HG02798 (cell line): ENCODE measurements around the gene CKS2.
A peak's percentile ranks its signal among the peaks of the same experiment; 100 is the strongest.
"Not testable (repeated sequence)": the region's sequence is repeated elsewhere in the genome, so short reads cannot be mapped to it uniquely, and the experiment has no call there.

Experiments used
- ATAC-seq: cut with Tn5 transposase; IDR thresholded peaks from one replicate; pipeline ENCODE4 v1.9.1; 2021; ENCODE audit warnings: mild to moderate bottlenecking; ENCODE audit not compliant: unreplicated experiment, poor library complexity

The CKS2 gene

DNA sequence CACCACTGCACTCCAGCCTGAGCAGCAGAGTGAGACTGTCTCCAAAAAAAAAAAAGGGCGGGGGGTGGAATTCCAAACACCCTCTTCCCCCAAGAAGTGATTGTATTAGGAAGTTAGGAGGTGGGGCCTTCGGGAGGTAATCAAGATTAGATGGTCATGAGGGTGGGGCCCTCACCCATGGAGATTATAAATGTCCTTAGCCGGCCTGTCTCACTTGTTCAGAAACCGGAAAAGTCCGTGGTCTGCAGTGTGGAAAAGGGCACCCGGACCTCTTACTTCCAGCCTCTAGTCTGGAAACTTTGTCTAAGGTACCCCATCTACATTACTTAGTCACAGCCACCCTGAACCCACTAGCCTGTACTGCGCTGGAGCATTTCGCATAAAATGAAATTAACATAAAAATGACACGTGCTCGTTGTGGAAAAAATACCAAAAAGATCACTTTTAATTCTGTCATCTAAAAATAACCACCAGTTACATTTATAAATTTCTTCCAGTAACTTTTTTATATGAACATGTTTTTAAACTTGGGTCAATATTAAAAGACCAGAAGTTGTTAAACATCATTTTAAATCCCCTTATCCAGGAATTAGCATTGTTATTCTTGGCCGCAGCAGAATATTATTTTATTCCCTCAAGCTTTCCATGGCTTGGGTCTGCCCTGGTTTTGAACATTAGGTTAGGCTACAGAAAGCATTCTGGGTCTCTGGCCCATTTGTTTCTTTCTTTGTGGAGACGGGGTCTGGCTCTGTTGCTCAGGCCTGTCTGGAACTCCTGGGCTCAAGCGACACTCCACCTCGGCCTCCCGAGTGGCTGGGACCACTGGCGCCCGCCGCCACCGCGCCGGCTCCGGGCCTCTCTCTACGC, 1.2 kb upstream of the CKS2 start:
- no peak for ATAC-seq

DNA sequence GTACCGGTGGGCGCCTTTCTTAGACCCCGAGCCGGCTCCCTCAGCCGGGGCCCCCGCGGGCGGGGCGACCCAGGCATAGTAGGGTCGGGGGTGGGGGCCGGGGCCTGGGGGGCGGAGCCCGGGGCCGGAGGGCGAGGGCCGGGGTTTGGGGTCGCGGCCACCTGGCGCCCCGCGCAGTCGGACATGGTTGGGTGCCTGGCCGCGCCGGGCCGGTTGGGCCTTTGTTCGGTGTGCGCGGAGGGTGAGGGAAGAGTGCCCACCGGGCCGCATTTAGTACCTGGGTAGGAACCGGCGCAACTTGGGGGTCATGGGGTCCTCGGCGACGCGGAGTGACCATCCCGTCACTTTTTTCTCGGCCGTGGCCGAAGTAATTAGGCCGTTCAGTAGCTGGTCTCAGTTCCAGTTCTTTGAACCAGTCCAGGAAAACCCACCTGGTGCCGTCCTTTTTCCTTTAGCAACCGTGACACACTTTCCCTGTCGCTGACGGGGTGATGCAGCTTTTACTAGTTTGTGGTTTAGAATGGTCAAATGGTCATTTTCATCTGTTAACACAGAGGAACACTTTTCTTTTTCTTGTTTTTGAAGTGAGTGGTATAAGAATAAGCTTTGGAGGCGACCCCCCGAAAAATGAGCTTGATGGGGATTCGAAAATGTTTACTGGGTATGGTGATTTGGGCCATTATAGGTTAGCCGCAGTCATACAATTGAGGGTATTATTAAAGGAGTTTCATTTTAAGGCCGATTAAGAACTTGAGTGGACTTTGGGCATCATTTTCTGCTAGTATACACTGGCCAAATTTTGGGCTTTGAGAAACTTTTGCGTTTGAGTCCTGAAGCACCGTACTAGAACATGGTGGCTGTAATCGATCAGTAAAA, 589 bp downstream of the CKS2 start:
- no peak for ATAC-seq

DNA sequence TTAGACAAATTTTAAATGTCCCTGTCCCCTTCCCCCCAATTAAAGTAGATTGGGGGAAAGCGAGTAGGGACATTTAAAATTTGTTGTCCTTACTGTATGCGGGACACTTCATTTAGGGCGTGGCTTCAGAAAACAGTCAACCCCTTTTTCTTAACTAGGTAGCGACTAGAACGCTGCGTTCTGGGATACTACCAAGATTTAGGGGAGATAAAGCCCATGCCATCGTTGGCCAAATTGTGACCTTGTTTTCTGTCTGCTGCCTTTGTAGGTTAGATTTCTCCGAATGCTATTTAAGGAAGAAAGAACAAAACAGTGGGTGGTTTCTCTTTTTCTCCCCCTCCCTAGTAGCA, 1.2 kb downstream of the CKS2 start:
- ATAC-seq, result no peak

DNA sequence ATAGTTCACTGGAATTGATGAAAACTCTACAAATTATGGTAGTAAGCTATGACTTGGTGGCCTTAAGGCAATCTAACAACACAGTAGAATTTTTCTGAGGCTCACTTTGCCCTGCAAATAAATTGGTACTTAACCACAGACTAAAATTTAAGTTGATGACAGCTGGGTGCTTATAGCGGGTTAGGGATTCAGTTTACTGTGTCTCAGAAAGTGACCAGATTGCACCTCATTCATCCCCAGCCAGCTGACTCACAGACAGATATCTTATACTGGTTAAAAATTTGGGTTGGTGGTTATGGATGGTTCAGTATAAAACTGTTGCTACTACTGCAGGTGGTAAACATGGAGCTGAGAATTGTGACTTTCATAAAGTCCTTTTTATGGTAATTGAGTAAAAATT, 2.8 kb downstream of the CKS2 start:
- ATAC-seq, result no peak

DNA sequence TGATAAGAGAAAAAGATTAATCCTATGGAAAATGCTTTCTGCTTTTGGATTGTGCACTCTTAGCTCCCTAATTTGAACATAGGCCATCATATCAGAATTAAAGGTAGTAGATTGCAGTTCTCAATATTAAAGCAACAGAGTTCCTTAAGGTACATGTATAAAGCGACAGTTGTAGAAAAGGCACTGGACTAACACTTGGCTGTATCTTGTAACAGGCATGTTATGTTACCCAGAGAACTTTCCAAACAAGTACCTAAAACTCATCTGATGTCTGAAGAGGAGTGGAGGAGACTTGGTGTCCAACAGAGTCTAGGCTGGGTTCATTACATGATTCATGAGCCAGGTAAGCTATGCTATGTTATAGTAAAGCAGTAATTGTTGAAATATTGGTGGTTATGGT, 4.0 kb downstream of the CKS2 start:
- no peak for ATAC-seq

DNA sequence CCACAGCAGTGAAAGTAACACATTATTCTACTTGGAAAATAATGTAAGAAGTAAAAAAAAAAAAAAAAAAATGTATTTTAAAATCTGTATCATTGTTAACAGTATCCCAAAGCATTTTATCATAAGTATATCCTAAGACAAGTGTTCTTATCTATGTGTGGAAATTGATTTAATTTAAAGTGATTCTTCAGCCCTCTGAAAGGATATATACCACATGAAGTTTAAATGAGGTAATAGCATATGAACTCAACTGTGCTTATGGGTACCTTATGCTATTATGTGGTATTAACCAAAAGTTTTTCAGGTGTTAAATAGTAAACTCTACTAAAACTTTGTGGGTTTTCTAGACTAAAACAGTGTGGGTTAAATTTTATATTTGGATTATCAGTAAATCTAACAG, 4.5 kb downstream of the CKS2 start:
- no peak for ATAC-seq

DNA sequence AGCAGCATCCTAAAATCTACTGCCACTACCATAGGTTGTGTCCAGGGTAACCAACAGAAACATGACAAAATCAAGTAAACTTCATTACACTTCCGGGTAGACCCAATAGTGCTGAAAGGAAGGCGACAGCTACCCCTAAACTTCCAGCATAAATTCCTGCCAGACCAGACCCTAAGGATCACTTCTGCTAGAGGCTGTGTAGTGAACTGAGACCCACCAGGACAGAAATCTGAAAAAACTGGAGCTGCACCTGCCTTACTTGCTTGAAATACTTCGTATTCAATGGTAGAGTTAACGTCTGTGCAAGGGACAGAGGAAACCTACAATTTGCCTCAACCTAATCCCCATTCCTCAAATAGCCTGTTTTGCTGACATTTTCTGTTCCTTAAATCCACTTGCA, 6.3 kb downstream of the CKS2 start:
- no peak for ATAC-seq

DNA sequence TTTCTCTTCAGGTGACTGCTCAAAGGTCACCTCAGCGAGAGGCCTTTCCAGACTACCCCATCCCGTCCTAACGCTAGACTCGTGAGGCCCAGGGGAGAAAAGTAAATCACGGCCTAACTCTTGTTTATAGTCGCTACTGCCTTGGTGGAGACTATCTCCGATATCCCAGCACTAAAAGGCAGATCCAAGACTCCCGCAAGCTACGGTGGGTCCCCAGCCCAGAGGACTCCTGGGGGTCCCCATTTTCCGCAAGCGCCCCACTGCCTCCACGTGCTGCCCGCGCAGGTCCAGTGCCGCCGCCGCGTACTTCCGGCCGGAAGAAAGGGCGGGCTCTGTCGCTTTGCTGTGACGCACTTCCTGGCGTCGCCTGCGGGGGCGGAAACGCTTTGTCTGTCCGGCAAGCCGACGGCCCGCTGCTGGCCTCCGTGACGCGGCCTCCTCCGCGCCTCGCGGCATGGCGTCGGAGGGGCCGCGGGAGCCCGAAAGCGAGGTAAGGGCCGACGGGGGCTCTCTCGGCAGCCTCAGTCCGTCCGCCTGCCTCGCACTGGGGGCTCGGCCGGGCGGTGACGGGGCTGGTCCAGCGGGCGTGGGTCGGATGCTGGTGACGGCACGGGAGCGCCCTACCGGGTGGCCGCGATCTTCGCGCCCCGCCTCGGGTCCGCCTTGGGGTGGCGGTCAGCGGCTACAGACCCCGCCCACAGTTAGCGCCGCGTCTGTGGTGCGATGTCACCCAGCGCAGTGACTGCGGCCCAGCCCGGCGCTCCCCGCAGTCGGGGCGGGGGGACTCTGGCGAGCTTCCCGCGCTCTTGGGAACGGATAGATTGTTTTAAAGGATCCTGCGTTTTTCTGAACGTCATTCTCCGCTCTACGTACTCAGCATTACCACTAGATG, 7.4 kb downstream of the CKS2 start, which contains the start of gene SECISBP2:
TSS of gene SECISBP2 (plus strand) at position 378 of the 892 bp plus-strand sequence. CDS start at position 455, 77 bp downstream.
- ATAC-seq, result peak; percentile 91

DNA sequence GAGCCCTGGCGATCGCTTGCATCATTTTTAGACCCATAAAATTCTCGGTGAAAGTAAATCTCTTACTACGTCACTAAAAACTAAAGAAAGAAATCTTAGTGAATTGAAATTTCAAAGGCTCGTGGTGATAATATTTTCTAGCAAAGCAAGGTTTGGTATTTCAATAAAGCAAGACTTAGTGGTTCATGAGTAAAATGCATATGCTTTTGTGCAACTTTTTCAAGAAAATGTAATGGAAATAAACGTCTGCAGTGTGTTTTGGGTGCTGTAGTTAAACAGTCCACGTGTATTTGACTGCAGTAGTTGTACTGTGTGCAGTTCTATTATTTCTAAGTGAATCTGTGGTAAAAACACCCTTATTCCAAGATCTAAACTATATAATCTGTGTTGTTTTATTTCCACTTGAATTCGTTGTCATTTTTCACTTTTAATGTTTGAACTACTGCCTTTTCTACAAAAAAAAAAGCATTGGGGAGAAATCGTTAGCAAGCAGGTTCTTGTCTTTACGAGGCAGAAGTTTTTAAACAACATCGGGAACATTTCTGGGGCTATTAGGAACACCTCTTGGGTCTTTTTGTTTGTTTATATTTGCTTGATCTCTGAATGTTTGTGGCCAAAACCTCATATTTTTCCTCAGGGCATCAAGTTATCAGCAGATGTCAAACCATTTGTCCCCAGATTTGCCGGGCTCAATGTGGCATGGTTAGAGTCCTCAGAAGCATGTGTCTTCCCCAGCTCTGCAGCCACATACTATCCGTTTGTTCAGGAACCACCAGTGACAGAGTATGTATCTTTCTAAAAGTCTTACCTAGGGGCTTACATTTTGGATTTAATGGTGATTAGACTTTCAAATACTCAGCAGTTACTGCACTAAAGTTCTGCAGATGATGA, 8.3 kb downstream of the CKS2 start:
- ATAC-seq, result no peak

DNA sequence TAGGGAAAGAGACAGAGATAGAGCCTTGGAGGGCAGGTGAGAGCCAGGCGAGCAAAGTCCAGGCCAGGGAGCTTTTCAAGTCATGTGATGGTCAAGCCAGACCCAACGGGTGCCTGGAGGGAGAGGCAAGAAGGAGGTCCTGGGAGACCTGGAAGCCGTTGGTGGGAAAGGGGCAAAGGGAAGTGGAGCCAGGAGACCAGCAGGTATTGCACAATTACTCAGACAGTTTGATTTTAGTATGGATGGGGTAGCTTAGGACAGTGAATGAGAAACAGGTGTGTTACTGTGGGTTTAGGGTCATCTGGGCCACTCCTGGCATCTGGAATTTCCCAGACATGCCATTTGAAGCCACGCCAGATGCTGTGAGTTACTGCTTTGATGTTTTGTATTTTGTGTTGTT, 12.4 kb downstream of the CKS2 start:
- no peak for ATAC-seq

DNA sequence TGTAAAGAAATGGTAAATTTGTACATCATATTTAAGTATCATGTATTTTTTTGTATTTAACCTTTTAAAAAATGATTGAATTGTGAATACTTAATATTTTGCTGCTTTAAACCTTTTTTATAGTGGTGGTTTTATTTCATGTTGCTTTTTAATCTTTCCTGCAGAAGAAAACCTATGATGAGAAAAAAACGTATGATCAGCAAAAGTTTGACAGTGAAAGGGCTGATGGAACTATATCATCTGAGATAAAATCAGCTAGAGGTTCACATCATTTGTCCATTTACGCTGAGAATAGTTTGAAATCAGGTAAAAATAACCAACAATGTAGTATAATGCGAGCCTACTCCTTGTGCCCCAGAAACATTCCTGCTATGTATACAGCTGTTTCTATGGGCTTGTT, 14.7 kb downstream of the CKS2 start:
- ATAC-seq, result no peak

DNA sequence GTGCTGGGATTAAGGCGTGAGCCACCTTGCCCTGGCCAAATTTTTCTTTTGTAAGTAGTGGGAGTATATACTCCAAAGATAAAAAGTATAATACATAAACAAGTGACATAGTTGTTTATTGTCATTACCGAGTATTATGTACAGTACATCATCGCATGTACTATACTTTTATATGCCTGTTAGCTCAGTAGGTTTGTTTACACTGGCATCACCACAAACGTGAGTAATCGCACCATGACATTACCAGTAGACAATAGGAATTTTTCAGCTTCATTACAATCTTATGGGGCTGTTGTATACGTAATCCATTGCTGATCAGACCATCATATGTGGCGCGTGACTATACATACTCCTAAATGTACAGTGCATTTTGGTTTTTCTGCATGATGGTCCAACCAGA, 17.1 kb downstream of the CKS2 start:
- ATAC-seq, result no peak

DNA sequence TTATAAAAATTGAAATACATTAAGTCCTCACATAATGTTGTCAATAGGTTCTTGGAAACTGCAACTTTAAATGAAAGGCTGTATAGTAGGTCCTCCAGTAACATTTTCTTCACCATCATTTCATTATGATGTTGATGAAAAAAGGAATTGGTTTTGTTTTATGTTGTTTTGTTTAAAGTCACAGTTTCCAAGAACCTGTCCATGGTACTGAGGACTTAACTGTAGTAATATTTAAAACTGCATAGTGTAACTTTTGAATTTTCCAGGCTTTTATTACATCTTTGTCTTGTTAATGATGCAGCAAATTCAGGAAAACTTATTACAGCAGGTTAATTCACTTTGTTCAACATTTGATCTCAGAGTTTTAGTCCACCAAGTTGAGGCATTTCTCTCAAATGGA, 18.9 kb downstream of the CKS2 start:
- ATAC-seq, result no peak

DNA sequence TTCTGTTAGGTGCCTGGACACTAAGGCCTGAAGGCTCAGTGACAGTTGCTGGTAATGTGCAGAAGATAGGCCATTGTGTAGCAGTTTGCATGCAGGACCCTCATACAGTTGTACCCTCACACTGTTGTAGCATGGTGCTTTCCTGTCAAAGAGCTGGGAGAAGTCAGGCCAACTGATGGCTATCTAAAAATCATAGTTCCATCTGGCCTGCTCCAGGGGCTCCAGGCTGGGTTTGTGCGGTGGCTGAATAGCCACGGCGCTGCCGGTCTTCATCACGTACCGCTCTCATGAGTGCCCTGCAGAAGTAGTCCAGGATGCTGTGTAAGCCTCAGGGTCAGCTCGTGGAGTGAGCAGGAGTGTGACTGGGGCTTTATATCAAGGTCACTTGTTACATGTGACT, 19.5 kb downstream of the CKS2 start:
- ATAC-seq, result no peak

DNA sequence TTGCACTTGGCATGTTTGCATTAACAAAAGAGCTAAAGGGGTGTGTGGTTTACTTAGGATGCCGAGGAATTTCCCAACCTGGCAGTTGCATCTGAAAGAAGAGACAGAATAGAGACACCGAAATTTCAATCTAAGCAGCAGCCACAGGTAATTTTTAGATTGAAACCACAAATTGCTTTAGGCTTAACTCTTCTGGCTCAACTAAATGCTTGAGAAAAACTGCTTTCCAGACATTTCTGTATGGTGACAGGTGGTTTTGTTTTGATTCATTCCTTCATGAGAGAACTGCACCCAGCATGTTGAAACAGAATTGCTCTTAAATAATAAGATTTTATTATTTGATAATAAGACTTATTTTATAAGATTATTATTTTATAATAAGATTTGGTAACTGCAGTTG, 28.8 kb downstream of the CKS2 start:
- no peak for ATAC-seq

DNA sequence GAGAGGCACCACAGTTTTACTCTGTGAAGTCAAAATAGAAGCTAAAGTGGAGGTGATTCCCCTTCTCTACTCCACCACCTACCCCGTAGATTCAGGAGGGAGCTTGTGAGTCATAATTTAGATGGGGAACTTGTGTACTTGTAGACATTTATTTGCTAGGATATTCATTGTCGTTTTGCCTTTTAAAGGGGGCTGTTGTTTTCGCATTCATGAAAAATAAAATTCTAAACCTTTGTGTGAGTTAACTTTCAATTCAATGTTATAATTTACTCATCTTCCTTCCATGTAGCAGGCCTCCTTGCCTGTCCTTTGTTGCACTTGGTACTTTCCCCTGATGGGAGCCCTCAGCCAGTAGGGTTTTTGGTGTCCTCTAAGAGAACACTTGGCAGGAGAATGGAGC, 29.3 kb downstream of the CKS2 start:
- ATAC-seq, result peak; percentile 78

DNA sequence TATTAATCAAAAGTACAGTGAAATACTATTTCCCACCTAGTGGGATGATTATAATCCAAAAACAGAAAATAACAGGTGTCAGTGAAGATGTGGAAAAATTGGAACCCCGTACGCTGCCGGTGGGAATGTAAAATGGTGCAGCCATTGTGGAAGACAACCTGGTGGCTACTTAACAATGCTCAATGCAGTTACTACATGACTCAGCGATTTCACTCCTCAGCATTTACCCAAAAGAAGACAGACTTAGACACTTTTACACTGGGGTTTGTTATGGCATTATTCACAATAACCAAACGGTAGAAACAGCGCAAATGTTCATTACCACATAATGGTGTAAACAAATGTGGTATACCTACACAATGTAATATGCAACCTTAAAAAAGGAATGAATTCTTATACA, 31.2 kb downstream of the CKS2 start:
- ATAC-seq, result no peak

DNA sequence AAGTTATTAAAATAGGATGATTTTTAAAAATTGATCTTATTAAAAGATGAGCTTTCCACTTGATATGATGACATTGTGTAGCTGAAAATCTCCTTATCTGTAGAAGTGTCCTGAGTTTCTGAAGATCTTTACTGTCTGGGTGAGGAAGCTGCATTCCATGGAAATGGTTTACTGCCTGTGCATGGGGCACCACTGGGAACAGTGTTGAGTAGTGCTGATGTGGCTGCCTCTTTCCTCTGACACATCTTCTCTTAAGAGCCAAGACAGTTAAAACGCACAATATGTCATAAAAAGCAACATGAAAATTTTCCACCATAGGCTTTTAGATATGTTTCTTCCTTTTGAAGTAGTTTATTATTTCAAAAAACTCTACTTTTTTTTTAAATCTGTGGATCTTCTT, 32.0 kb downstream of the CKS2 start:
- no peak for ATAC-seq

DNA sequence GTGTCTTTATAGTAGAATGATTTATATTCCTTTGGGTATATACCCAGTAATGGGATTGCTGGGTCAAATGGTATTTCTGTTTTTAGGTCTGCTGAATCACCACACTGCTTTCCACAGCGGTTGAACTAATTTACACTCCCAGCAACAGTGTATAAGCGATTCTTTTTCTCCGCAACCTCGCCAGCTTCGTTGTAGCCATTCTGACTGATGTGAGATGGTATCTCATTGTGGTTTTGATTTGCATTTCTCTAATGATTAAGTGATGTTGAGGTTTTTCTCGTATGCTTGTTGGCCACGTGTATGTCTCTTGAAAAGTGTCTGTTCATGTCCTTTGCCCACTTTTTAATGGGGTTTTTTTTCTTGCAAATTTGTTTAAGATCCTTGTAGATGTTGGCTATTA, 32.8 kb downstream of the CKS2 start:
- ATAC-seq, result not testable (repeated sequence)

DNA sequence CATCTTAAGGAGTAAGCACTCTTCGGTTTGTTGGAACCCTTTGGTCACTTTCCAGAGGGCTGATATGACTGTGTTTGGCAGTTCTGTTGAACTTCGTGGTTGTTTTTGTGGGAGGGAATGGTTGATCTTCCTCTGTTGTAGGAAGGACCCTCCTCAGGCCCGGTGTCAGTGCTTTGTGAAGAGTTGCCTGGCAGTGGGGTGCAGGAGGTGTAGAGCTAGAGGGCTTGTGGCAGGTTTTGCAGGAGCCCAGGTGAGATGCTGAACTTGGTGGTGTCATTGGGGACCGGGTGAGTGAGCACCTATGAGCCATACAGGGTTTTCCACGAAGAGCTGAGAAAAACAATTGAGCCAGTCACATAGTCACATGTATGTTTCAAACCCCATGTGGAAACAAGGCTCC, 34.5 kb downstream of the CKS2 start:
- no peak for ATAC-seq
